Upper lobe of left lung (tissue), 4 donors: Measurements from ENCODE around the gene PTEN.

Experiments
- CTCF ChIP-seq, 6 experiments: fragments of 450-650 bp in 4 of 6; fragments of 200-600 bp in 2 of 6; sonication (generic) in 2 of 6; IDR thresholded peaks; one replicate each; pipeline ENCODE4 v1.5.1; 2016 to 2019; ENCODE audit warnings: antibody characterized with exemption in 6 of 6
- EP300 ChIP-seq, 4 donors: sonication (generic); formaldehyde crosslinking; IDR thresholded peaks; one replicate each; pipeline ENCODE4 v1.5.1; 2017; ENCODE audit warnings: antibody characterized with exemption in 4 of 4, control low read depth in 2 of 4
- POLR2A ChIP-seq, 4 donors: fragments of 450-650 bp; IDR thresholded peaks; one replicate each; pipeline ENCODE4 v1.5.1; 2016 to 2017; ENCODE audit warnings: antibody characterized with exemption in 4 of 4, mild to moderate bottlenecking in 2 of 4
- POLR2AphosphoS5 ChIP-seq, 2 donors: sonication (generic); formaldehyde crosslinking; IDR thresholded peaks; one replicate each; pipeline ENCODE4 v1.5.1; 2017; ENCODE audit warnings: antibody characterized with exemption in 2 of 2

- TF ChIP-seq CTCF (IDR thresholded peaks at IDR 0.05) = no peak
- TF ChIP-seq POLR2A (IDR thresholded peaks at IDR 0.05) = no peak
- no peak for TF ChIP-seq POLR2AphosphoS5 (IDR thresholded peaks at IDR 0.05)
- TF ChIP-seq EP300 (IDR thresholded peaks at IDR 0.05) = no peak
Observed at GRCh38 chr10:87862679-87863052, 759 bp upstream of the PTEN start.
